ENCODE measurements around the gene MRPL45. TPM values are rescaled to one million over a fixed set of nuclear protein-coding genes. Genes with fewer than 3 reads are reported as not detected.

MRPL45 gene
- total and polyA plus RNA-seq, 2 of the 13 experiments (the other 11 are each of a cell fraction or from before 2014, with no cell fraction given) = 89.5 to 157 TPM

DNA sequence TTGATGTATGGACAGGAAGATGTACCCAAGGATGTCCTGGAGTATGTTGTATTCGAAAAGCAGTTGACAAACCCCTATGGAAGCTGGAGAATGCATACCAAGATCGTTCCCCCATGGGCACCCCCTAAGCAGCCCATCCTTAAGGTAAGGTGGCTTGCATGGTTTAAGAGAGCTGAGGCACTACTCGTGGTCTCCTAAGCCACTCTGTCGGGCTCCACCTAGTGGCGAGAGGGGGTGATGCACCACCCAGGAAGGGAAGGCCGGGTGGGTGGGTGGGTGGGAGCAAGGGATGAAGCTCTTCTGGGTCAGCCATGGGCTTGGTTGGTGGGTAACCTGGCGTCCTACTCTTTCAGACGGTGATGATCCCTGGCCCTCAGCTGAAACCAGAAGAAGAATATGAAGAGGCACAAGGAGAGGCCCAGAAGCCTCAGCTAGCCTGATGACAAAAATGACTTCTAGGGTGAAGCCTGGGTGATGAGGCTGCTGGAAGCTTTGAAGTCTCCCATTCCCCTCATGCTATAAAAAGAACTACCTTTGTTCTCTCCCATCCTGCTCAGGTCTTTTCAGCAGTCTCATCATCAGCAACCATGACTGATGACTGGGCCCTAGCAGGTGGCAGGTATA lies 25.3 kb downstream of the MRPL45 start:
- H3K4me3 ChIP-seq (replicated peaks in 1 of 3; ENCODE audit: insufficient read depth in 1 of 3, low read depth in 2 of 3, low read length in 3 of 3) = no peak overlapping the region
- peaks cover 17% of the 10 kb centered on the region for H3K4me1 ChIP-seq (ENCODE audit: insufficient read depth, low read length)
- CTCF ChIA-PET (ENCODE audit: low intra/inter-chr PET ratio, low total read pairs) = no interaction called here
- POLR2A ChIA-PET = interaction anchor here (1.1 to 1.9 kb wide), 2 partner anchors 8 to 29 kb away, joined by 5 to 7 read pairs; partner anchors contain the start of gene SOCS7
- no peak overlapping the region for H2AFZ ChIP-seq (ENCODE audit: low read length)
- no peak overlapping the region for H3K9ac ChIP-seq (ENCODE audit: insufficient read depth, low read depth, low read length)
- no peaks in the 10 kb centered on the region for H4K20me1 ChIP-seq (ENCODE audit: insufficient read depth, low read length)
- H3K27ac ChIP-seq (ENCODE audit: extremely low read length, insufficient read depth, low read length) = no peak overlapping the region
- peaks cover 23 to 44% of the 10 kb centered on the region in 2 experiments for H3K36me3 ChIP-seq (replicated peaks in 1 of 2; ENCODE audit: control insufficient read depth in 1 of 2, insufficient read depth in 2 of 2, low read length in 2 of 2)
- H3K4me2 ChIP-seq (ENCODE audit: low read depth, low read length) = no peak overlapping the region
- peak; percentile 51 for TF ChIP-seq STAG1 (CRISPR knock-in tag; IDR thresholded peaks at IDR 0.05)
- TF ChIP-seq, protein P1, sequence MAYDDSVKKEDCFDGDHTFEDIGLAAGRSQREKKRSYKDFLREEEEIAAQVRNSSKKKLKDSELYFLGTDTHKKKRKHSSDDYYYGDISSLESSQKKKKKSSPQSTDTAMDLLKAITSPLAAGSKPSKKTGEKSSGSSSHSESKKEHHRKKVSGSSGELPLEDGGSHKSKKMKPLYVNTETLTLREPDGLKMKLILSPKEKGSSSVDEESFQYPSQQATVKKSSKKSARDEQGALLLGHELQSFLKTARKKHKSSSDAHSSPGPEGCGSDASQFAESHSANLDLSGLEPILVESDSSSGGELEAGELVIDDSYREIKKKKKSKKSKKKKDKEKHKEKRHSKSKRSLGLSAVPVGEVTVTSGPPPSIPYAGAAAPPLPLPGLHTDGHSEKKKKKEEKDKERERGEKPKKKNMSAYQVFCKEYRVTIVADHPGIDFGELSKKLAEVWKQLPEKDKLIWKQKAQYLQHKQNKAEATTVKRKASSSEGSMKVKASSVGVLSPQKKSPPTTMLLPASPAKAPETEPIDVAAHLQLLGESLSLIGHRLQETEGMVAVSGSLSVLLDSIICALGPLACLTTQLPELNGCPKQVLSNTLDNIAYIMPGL (CRISPR knock-in tag; IDR thresholded peaks at IDR 0.05; ENCODE audit: borderline replicate concordance in 1 of 2, low read depth in 1 of 2) = 0 out of 4 replicates have a peak, but pooled peaks of 1 of the 2 experiments have one; percentile 34
- TF ChIP-seq POLR2A (IDR thresholded peaks at IDR 0.05; ENCODE audit: insufficient read depth in 1 of 2, low read depth in 2 of 2, low read length in 2 of 2) = 0 out of 4 replicates have a peak, but pooled peaks of 1 of the 2 experiments have one; percentile 25
- peak; percentile 47 for TF ChIP-seq SMC3 (IDR thresholded peaks at IDR 0.05; ENCODE audit: low read length)
- TF ChIP-seq, protein P2, sequence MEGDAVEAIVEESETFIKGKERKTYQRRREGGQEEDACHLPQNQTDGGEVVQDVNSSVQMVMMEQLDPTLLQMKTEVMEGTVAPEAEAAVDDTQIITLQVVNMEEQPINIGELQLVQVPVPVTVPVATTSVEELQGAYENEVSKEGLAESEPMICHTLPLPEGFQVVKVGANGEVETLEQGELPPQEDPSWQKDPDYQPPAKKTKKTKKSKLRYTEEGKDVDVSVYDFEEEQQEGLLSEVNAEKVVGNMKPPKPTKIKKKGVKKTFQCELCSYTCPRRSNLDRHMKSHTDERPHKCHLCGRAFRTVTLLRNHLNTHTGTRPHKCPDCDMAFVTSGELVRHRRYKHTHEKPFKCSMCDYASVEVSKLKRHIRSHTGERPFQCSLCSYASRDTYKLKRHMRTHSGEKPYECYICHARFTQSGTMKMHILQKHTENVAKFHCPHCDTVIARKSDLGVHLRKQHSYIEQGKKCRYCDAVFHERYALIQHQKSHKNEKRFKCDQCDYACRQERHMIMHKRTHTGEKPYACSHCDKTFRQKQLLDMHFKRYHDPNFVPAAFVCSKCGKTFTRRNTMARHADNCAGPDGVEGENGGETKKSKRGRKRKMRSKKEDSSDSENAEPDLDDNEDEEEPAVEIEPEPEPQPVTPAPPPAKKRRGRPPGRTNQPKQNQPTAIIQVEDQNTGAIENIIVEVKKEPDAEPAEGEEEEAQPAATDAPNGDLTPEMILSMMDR (CRISPR knock-in tag; IDR thresholded peaks at IDR 0.05) = peak; percentile 73
- peak; percentile 45 for TF ChIP-seq XRCC5 (optimal IDR thresholded peaks at IDR 0.05; ENCODE audit: low read length)
- no peak for TF ChIP-seq SSRP1 (CRISPR knock-in tag; IDR thresholded peaks at IDR 0.05)
- TF ChIP-seq, protein P3, sequence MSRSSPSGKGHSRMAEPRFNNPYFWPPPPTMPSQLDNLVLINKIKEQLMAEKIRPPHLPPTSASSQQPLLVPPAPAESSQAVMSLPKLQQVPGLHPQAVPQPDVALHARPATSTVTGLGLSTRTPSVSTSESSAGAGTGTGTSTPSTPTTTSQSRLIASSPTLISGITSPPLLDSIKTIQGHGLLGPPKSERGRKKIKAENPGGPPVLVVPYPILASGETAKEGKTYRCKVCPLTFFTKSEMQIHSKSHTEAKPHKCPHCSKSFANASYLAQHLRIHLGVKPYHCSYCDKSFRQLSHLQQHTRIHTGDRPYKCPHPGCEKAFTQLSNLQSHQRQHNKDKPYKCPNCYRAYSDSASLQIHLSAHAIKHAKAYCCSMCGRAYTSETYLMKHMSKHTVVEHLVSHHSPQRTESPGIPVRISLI (CRISPR knock-in tag; IDR thresholded peaks at IDR 0.05; ENCODE audit: borderline replicate concordance) = no peak
- TF ChIP-seq KDM2A (CRISPR knock-in tag; IDR thresholded peaks at IDR 0.05; ENCODE audit: borderline replicate concordance, low read depth) = 0 out of 2 replicates have a peak, but pooled peaks have one; percentile 20
- 26% methylated on average over 8 of the region's 8 CpGs for WGBS (ENCODE audit: low lambda C conversion rate)
- ATAC-seq = peak; percentile 88
- no TSS peak for BruUV-seq (replicated peaks)
- in situ Hi-C loops (cut with HindIII; ENCODE audit: extremely low pct_ligation_motif_present, low pct_unique_long_range_greater_than_20kb) (no loop called here), intact Hi-C loops (cut with micrococcal nuclease; ENCODE audit: unreplicated experiment) (no loop called here)
- peak; percentile 48 for DNase-seq (ENCODE audit: low spot score)
- H3K79me2 ChIP-seq (ENCODE audit: insufficient read depth, low read length) = no peaks in the 10 kb centered on the region
- H3K9me3 ChIP-seq (ENCODE audit: low read length) = no peaks in the 10 kb centered on the region
- no peak for FAIRE-seq
- no peaks in the 10 kb centered on the region for H3K27me3 ChIP-seq (ENCODE audit: control insufficient read depth in 1 of 2, insufficient read depth in 2 of 2, low read length in 2 of 2)
